ENCODE results near the gene HOXB13.
A peak's percentile ranks its signal among the peaks of the same experiment; 100 is the strongest.

HOXB13 gene

GRCh38 chr17:48728232-48729231 lies at the start of gene HOXB13:
Gene HOXB13, minus strand, starts transcription at chr17:48728750. Its CDS starts 157 bp downstream, at chr17:48728593.
- peak; percentile 84 for DNase-seq (ENCODE audit: low spot score)

GRCh38 chr17:48776602-48777001 lies 48.1 kb upstream of the HOXB13 start:
- no peak for DNase-seq (ENCODE audit: low spot score)

- no peak for DNase-seq (ENCODE audit: low spot score)
Measured at GRCh38 chr17:48773245-48773644, 44.7 kb upstream of the HOXB13 start.

- no peak for DNase-seq (ENCODE audit: low spot score)
Measured at GRCh38 chr17:48770954-48771353, 42.4 kb upstream of the HOXB13 start.

- no peak for DNase-seq (ENCODE audit: low spot score)
Measured at GRCh38 chr17:48769009-48769675, 40.6 kb upstream of the HOXB13 start.

GRCh38 chr17:48767263-48767774 lies 38.8 kb upstream of the HOXB13 start:
- no peak for DNase-seq (ENCODE audit: low spot score)

- no peak for DNase-seq (ENCODE audit: low spot score)
Measured at GRCh38 chr17:48761114-48761513, 32.6 kb upstream of the HOXB13 start.

DNA sequence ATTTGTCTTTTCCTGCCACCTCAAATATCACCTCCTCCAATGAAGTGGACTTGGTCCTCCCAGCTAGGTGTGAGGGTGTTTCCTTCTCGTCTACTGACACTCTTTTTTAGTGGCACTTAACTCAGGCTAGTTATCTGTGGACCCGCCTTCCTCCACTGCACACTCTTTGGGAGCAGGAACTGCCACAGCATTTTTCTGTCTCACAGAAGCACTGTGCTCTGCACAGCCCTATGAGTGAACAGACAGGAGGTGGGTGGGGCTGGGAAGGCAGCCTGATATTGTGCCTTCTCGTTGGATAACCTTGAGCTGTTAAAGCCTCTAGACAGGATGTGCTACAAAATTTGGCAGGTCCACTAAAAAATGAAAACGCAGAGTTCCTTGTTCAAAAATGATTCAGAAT lies 31.9 kb upstream of the HOXB13 start:
- no peak for DNase-seq (ENCODE audit: low spot score)

DNA sequence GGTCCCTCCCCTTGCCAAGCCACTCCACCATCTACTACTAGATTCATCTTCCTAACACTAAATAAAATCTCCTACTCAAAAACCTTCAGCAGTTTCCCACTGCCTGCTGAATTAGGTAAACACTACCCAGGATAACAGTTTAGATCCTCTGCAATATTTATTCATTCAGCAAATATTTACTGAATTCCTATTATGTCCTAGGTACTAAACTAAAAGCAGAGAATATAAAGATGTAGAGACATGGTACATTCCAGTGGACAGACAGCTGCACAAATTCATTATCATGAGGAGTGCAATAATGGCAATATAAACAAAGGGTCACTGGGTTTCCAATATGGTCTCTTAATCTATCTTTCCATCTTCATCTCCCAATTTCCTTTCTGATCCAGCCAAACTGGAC lies 30.7 kb upstream of the HOXB13 start:
- DNase-seq (ENCODE audit: low spot score), result no peak

GRCh38 chr17:48757524-48757961 lies 29.0 kb upstream of the HOXB13 start:
- DNase-seq (ENCODE audit: low spot score), result peak; percentile 74

- DNase-seq (ENCODE audit: low spot score), result no peak
Measured at GRCh38 chr17:48756830-48757251, 28.3 kb upstream of the HOXB13 start.

DNA sequence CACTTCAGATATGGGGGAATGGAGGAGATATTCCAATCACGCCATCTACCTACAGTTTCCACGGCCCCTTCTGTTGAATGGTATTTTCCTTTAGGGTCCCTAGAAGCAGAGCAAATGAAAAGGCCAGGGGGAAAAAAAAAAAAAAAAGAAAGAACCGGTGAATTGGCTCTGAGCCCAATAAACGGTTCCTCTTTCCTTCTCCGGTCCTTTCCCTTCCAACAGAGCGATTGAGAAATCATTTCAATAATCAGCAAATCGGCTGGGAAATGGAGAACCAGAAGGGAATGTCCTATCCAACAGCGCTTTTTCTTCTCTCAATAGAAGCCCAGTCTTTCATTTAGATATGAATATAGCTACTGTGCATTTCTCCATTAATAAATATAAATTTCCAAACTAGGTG lies 26.8 kb upstream of the HOXB13 start:
- no peak for DNase-seq (ENCODE audit: low spot score)

GRCh38 chr17:48754500-48755261 lies 26.1 kb upstream of the HOXB13 start:
- DNase-seq (ENCODE audit: low spot score), result peak; percentile 76

- DNase-seq (ENCODE audit: low spot score), result no peak
Measured at GRCh38 chr17:48753794-48754499, 25.4 kb upstream of the HOXB13 start.

DNA sequence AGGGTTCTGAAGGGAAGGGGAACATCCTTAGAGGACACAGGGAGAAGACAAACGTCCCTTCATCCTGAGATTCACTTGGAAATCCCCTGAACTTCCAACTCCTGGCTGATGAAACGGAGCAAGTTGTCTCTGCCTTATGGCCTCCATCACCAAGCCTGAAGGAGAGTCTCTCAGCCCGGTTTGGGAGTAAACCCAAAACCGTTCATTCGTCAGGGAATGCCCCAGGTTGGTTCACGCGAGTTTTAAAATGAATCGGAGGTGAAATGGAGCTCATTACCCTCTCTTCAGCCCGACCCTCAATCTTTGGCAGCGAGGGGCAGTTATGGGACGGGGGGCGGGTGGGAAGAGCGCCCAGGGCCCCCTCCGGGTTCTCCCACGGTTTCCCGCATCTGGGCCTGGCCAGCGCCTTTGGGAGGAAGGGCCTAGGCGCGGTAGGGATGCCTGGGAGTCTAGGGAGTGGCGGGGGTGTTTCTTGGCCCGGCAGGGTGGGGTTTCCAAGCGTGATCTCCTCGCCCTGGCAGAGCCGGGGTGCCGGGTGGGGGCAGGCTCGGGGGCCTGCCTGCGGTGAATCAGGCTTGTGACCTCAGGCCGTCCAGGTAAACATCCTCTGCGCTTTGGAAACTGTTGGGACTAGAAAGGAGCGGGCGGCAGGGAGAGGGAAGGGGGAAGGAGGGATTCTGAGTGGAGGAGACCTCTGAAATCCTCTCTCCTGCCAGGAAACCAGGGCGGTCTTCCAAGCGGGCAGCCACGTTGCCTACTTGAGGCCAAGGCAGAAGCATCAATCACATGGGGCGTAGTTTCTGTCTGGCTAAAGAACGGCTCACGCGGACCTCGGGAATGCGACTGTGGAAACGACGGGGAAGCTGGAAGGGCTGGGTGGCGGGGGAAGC lies 24.1 kb upstream of the HOXB13 start:
- DNase-seq (ENCODE audit: low spot score), result peak; percentile 32

DNA sequence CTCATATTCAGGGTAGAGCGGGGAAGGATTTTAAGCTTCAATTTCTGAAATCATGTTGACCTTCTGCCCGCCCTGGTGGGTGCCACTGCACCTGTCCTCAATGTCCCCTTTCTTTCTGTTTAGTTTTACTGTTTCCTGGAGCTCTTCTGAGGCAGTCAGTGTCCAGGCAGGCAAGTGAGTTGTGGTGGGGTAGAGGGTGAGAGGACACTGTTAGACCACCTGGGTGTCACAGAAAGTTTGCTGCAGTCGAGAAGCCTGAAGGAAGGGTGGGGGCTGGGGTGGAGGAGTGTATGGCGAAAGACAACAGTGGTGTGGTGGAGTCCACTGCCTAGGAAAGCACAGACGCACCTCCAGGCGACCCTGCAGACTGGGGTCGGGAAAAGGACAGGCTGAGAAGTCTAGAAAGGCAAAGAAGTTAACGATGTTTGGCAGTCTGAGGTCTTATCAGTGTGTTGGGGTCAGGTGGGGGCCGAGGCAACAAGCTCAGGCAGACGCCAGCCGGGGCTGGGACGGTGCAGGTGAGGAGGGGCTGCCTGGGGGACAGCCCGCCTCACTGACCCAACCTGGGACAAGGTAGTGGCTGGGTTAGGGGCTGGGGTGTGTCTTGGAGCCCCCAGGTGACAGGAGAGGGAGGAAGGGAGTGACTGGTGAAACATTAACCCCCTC lies 23.3 kb upstream of the HOXB13 start:
- no peak for DNase-seq (ENCODE audit: low spot score)

DNA sequence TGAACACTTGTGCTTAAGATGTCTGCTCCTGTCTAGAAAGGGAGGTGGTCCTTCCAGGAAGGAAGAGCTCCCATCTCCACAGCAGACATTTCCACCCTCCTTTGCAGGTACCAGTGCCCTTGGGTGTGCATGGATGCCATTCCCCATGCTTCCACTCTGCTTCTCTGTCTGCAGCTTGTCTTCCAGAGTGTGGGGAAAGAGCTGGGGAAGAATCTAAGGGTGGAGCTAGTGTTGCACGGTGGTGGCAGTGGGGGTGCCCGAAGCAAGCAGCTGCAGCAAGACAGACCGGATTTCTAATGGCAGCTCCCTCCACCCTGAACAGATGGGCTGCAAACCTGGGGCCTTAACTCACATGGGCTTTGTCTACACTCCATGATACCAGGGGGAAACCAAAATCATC lies 22.6 kb upstream of the HOXB13 start:
- DNase-seq (ENCODE audit: low spot score), result peak; percentile 49

- no peak for DNase-seq (ENCODE audit: low spot score)
Measured at GRCh38 chr17:48749621-48750553, 21.3 kb upstream of the HOXB13 start.
